HG03521 (cell line): Measurements from ENCODE around the gene BMP6.

ENCODE experiments used
- ATAC-seq: cut with Tn5 transposase; IDR thresholded peaks from one replicate; pipeline ENCODE4 v1.9.1; 2021; ENCODE audit warnings: mild to moderate bottlenecking, moderate library complexity; ENCODE audit not compliant: unreplicated experiment

Gene BMP6

GRCh38 chr6:7747016-7747415 is 21.1 kb downstream of the BMP6 start:
- ATAC-seq = no peak

GRCh38 chr6:7747433-7747832 is 21.5 kb downstream of the BMP6 start:
- ATAC-seq = no peak

GRCh38 chr6:7747901-7748504 is 22.1 kb downstream of the BMP6 start:
- ATAC-seq = no peak

GRCh38 chr6:7749478-7749877 is 23.6 kb downstream of the BMP6 start:
- no peak for ATAC-seq

GRCh38 chr6:7750197-7750596 is 24.3 kb downstream of the BMP6 start:
- no peak for ATAC-seq

- no peak for ATAC-seq
Observed at GRCh38 chr6:7758456-7758855, 32.6 kb downstream of the BMP6 start.

GRCh38 chr6:7759320-7759719 is 33.4 kb downstream of the BMP6 start:
- ATAC-seq = no peak

GRCh38 chr6:7761051-7761450 is 35.2 kb downstream of the BMP6 start:
- ATAC-seq = no peak

GRCh38 chr6:7762760-7763159 is 36.9 kb downstream of the BMP6 start:
- no peak for ATAC-seq

GRCh38 chr6:7763881-7764280 is 38.0 kb downstream of the BMP6 start:
- ATAC-seq = no peak

- ATAC-seq = no peak
Observed at GRCh38 chr6:7765575-7766325, 39.9 kb downstream of the BMP6 start.

GRCh38 chr6:7769702-7770101 is 43.8 kb downstream of the BMP6 start:
- no peak for ATAC-seq

GRCh38 chr6:7770111-7770510 is 44.2 kb downstream of the BMP6 start:
- ATAC-seq = no peak

- no peak for ATAC-seq
Observed at GRCh38 chr6:7770601-7771000, 44.7 kb downstream of the BMP6 start.

- no peak for ATAC-seq
Observed at GRCh38 chr6:7773322-7773721, 47.4 kb downstream of the BMP6 start.

- no peak for ATAC-seq
Observed at GRCh38 chr6:7773914-7774313, 48.0 kb downstream of the BMP6 start.

GRCh38 chr6:7776509-7776908 is 50.6 kb downstream of the BMP6 start:
- no peak for ATAC-seq

- ATAC-seq = no peak
Observed at GRCh38 chr6:7777074-7777473, 51.2 kb downstream of the BMP6 start.

- ATAC-seq = no peak
Observed at GRCh38 chr6:7781240-7781639, 55.3 kb downstream of the BMP6 start.

- ATAC-seq = no peak
Observed at GRCh38 chr6:7784248-7784647, 58.3 kb downstream of the BMP6 start.

GRCh38 chr6:7784706-7785105 is 58.8 kb downstream of the BMP6 start:
- ATAC-seq = no peak

GRCh38 chr6:7785243-7786035 is 59.5 kb downstream of the BMP6 start:
- ATAC-seq = no peak
